Left ventricle myocardium inferior (tissue), 1 donor: ENCODE measurements around the gene RUNX2. TPM values are rescaled to one million over a fixed set of nuclear protein-coding genes. Genes with fewer than 3 reads are reported as not detected.

Source experiments
- DNase-seq: peaks from one replicate; pipeline ENCODE4 v3.0.0-alpha.2; 2020
- H3K27ac ChIP-seq: fragments of 200-600 bp; replicated peaks from 2 replicates; pipeline ENCODE4 v1.8.0; 2021
- H3K27me3 ChIP-seq: fragments of 200-600 bp; 2 replicates; pipeline ENCODE4 v1.8.0; 2021; ENCODE audit warnings: low read depth
- H3K36me3 ChIP-seq: fragments of 200-600 bp; 2 replicates; pipeline ENCODE4 v1.8.0; 2021
- H3K4me1 ChIP-seq: fragments of 200-600 bp; 2 replicates; pipeline ENCODE4 v1.8.0; 2021
- H3K4me3 ChIP-seq: fragments of 200-600 bp; 2 replicates; pipeline ENCODE4 v1.8.0; 2021; ENCODE audit warnings: mild to moderate bottlenecking, moderate library complexity
- H3K9me3 ChIP-seq: fragments of 200-600 bp; replicated peaks from 2 replicates; pipeline ENCODE4 v1.8.0; 2021
- intact Hi-C: fragments of 100-400 bp; cut with micrococcal nuclease; formaldehyde crosslinking; loops from one replicate; pipeline ENCODE4 v1.11.0; 2022
- total RNA-seq: library from RNA; stranded (reverse); fragmentation: NEBNext Ultra II Directional; extraction: Animal tissue kit (Norgen Biotek cat#: 25700); gene quantifications from one replicate; pipeline ENCODE4 v1.2.1, GENCODE V29; 2021
- TF ChIP-seq, protein P1 (sequence below): fragments of 200-600 bp; IDR thresholded peaks from 2 replicates; pipeline ENCODE4 v1.8.0; 2021; ENCODE audit warnings: antibody characterized with exemption, mild to moderate bottlenecking, borderline replicate concordance
- donor health status: DM: no; HTN: yes; CAD: no; lungs with severe emphysema.

Gene RUNX2
- total RNA-seq, 1 donor from 2014 or later: 0.38 TPM

DNA sequence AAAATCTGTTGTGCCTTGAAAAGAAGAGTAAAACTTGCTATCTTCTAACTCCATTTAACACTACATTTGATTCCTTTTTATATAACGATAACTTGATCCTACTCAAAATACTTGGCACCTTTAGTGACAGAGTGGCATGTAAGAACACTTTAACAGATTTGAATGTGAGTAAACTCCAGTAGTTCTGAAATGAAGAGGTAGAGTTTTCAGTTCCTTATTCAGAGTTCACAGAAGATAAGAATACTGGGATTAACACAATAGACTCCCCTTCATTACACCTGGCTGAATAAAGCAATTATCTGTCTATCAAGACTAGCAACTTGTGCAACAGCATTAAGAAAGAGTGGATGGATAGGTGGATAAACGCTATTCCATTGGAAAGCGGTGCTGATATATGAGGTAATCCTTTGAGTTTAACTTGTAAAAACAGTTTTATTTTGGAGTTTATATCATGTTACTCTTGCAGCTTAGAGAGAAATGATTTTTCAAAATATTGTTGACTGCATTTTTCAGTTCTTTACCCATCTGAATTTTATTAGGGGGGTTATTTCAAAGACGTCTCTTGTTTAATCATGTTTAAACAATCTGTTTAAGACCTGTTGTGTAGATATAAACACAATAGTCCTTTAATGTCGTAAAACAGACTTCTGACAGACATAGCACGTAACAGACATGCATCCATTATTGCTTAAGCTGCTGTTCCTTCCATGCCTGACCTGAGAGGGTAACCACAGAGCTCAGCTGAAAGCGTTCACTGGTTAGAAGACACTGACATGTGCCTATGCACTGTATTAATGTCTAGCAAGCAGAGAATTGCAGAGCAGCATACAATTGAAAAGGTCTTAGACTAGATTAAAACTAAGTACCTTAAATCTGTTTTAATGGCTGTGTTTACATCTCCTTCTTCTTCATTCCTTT lies 152.0 kb downstream of the RUNX2 start:
- TF ChIP-seq, protein P1, sequence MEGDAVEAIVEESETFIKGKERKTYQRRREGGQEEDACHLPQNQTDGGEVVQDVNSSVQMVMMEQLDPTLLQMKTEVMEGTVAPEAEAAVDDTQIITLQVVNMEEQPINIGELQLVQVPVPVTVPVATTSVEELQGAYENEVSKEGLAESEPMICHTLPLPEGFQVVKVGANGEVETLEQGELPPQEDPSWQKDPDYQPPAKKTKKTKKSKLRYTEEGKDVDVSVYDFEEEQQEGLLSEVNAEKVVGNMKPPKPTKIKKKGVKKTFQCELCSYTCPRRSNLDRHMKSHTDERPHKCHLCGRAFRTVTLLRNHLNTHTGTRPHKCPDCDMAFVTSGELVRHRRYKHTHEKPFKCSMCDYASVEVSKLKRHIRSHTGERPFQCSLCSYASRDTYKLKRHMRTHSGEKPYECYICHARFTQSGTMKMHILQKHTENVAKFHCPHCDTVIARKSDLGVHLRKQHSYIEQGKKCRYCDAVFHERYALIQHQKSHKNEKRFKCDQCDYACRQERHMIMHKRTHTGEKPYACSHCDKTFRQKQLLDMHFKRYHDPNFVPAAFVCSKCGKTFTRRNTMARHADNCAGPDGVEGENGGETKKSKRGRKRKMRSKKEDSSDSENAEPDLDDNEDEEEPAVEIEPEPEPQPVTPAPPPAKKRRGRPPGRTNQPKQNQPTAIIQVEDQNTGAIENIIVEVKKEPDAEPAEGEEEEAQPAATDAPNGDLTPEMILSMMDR: no peak
- Histone ChIP-seq H3K9me3 (no peaks in the 10 kb centered on the region), H3K4me3 (no peak overlapping the region), H3K36me3 (no peaks in the 10 kb centered on the region), H3K4me1 (no peaks in the 10 kb centered on the region), H3K27ac (no peak overlapping the region), H3K27me3 (no peaks in the 10 kb centered on the region)
- DNase-seq: no peak
- intact Hi-C loops: no loop called here

DNA sequence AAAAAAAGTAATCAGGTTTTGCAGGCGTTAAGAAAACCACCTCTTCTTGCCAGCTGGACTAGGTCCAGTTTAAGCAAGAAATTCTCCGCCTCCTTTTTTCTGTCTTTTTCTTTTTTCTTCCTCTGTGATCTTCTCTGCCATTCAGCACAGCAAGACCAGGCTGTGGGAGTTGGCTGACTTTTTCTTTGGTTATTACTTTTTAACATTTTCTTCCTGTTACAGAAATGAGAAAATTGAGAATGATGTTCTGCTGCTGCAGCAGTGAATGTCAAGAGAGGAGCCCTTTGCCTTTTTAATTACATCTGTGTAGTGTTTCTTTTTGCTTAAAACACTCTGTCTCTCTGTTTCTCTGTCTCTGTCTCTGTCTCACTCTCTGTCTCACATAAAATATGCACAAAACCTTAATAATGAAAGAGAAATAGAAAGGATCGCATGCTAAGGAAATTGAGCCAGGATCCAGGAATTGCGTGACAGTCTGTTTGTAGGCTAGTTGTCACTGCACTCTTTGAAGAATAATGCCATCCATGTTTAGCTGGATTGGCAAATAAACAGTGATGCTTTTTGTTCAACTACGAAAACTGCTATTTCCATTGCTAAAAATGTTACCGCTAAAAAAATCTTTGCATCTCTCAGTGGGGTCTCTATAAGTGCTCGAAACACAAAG lies 152.8 kb downstream of the RUNX2 start:
- H3K36me3 ChIP-seq: no peaks in the 10 kb centered on the region
- no peak for DNase-seq
- no peak overlapping the region for H3K27ac ChIP-seq
- H3K9me3 ChIP-seq: no peaks in the 10 kb centered on the region
- no peaks in the 10 kb centered on the region for H3K27me3 ChIP-seq
- intact Hi-C loops: no loop called here
- peak overlapping the region; percentile 5 for H3K4me3 ChIP-seq
- no peaks in the 10 kb centered on the region for H3K4me1 ChIP-seq
- TF ChIP-seq, protein P1: no peak

DNA sequence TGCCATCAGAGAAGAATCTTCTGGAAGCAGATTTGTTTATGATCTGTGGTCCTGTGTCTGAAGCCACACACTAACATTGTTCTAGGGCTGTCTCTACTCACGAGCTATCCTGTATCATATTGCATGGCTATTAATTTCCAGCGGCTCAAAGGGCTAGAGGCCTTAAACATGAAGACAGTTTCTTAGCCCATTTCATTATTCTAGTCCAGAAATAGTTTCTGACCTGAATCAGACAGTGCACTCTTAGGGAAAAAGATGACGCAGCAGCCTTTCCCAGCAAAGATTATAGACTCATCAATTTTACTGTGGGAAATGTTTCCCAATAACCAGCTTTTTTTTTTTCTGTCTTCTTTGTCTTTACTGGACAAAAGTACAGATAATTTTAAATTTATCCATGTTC lies 154.9 kb downstream of the RUNX2 start:
- no peak for DNase-seq
- TF ChIP-seq, protein P1: no peak
- Histone ChIP-seq H3K36me3 (no peaks in the 10 kb centered on the region), H3K9me3 (no peaks in the 10 kb centered on the region), H3K4me1 (peaks cover 11% of the 10 kb centered on the region), H3K27ac (no peak overlapping the region), H3K4me3 (no peak overlapping the region), H3K27me3 (no peaks in the 10 kb centered on the region)
- intact Hi-C loops: no loop called here

DNA sequence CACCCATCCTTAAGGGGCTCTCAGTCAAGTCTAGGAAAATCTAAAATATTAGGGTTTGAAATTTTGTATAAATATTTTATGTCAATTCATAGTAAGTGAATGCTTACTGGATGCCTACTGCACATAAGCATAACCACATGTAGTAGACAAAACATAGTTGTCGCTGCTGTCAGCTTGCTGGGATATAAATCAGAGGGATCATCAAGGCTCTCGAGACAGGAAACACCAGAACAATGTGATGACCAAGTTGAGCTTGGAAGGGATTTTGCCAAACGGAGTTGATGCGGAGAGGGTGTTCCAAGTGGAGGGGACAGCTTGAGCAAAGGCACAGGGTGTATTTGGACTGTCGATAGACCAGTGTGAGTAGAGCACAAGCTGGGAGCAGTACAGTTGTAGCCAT lies 155.4 kb downstream of the RUNX2 start:
- Histone ChIP-seq H3K36me3 (no peaks in the 10 kb centered on the region), H3K27ac (no peak overlapping the region), H3K9me3 (no peaks in the 10 kb centered on the region), H3K27me3 (no peaks in the 10 kb centered on the region), H3K4me3 (no peak overlapping the region), H3K4me1 (peaks cover 11% of the 10 kb centered on the region)
- TF ChIP-seq, protein P1: no peak
- no peak for DNase-seq
- intact Hi-C loops: no loop called here

DNA sequence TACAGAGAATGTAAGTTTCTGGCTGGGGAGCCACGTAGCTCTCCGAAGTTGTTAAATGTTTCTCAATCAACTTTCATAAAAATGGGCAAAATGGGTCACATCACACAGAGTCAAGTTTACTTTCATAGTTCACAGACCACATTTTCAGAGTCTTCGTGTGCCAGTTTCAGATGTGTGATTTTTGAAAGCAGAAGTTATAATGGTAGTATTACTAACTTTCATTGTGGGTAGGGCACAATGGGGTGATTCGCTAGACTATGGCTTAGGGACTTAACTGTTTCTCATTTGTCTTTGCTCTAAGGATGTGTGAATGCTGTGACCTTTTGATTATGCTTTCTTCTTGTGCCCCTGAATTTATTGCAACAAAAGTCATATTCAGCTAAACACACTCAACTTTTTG lies 158.6 kb downstream of the RUNX2 start:
- no peak for DNase-seq
- Histone ChIP-seq H3K27me3 (no peaks in the 10 kb centered on the region), H3K4me3 (no peak overlapping the region), H3K27ac (no peak overlapping the region), H3K9me3 (no peaks in the 10 kb centered on the region), H3K4me1 (peaks cover 11% of the 10 kb centered on the region), H3K36me3 (no peaks in the 10 kb centered on the region)
- TF ChIP-seq, protein P1: no peak
- intact Hi-C loops: no loop called here
